ENCODE measurements around the gene TCTN3.
"Not testable (repeated sequence)": the region's sequence is repeated elsewhere in the genome, so short reads cannot be mapped to it uniquely, and the experiment has no call there.

TCTN3 gene, protein sequence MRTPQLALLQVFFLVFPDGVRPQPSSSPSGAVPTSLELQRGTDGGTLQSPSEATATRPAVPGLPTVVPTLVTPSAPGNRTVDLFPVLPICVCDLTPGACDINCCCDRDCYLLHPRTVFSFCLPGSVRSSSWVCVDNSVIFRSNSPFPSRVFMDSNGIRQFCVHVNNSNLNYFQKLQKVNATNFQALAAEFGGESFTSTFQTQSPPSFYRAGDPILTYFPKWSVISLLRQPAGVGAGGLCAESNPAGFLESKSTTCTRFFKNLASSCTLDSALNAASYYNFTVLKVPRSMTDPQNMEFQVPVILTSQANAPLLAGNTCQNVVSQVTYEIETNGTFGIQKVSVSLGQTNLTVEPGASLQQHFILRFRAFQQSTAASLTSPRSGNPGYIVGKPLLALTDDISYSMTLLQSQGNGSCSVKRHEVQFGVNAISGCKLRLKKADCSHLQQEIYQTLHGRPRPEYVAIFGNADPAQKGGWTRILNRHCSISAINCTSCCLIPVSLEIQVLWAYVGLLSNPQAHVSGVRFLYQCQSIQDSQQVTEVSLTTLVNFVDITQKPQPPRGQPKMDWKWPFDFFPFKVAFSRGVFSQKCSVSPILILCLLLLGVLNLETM

DNA sequence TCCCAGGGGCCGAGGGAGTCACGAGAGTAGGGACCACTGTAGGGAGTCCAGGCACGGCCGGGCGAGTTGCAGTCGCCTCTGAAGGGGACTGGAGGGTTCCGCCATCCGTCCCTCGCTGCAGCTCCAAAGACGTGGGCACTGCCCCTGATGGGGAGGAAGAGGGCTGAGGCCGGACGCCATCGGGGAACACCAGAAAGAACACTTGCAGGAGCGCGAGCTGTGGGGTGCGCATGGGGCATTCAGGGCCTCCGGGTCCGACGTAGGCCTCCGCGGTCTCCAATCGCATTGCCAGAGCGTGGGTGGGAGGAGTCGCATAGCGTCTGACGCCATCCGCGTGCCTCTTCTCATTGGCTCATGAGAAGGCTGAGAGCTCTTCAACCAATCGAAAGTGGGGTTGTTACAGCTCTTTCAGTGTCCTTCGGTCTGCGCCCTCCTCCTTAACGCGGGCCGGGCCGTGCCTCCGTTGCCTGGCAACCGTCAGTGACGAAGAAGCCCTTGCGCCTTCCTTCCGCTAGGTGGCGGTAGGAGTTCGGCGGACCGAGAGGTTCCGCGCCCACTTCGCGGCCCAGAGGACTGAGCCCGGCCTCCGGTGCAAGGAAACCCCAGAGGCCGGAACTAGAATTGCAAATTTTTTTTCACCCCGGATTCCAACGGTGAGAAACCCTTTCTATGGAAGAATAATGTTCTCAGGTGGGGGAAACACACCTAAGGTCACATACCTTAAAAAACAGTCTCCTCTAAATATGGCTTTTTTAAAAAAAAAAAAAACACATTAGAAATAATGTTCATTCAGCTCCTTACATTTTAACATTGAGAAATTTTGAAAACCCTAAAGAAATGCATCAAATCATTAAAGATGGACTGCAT is at the start of gene TCTN3:
Gene TCTN3 (minus strand): TSS at position 260 of the 867 bp plus-strand sequence. CDS start 28 bp downstream, at position 232.
- DNase-seq (ENCODE audit: low read depth in 3 of 3) = peak; percentile 89 to 94 (median 90)

DNA sequence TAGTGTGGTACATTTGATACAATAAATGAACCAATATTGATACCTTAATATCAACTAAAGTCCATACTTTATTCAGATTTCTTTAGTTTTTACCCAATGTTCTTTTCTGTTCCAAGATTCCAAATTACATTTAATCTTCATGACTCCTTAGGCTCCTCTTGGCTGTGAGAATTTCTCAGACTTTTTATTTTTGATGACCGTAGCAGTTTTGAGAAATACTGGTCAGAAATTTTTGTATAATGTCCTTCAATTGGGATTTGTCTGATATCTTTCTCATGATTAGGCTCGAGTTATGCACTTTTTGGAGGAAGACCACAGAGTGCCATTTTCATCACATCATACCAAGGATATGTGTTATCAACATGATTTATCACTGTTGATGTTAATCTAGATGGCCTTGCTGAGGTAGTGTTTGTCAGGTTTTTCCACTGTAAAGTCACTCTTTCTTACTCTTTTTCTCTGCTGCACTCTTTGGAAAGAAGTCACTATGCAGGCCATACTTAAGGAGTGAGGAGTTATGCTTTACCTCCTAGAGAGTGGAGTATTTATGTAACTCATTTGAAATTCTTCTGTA is 49.3 kb upstream of the TCTN3 start:
- no peak for DNase-seq (ENCODE audit: low read depth in 3 of 3)

DNA sequence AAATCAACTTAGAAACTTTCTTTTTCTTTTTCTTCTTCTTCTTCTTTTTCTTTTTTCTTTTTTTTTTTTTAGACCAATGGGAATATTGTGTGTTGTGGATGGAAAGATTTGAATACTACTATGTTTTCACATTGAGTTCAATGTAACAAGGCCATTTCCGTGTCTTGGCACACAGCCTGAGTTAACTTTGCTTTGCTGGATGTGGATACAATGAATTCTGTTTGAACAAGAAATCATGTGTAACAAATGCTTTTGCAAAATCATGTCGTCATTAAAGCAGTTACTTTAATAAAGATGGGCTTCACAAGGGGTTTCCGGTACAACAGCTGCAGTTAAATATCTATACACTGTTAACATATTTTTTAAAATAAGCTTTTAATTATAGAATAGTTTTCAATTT is 48.8 kb upstream of the TCTN3 start:
- DNase-seq (ENCODE audit: low read depth in 3 of 3) = no peak

DNA sequence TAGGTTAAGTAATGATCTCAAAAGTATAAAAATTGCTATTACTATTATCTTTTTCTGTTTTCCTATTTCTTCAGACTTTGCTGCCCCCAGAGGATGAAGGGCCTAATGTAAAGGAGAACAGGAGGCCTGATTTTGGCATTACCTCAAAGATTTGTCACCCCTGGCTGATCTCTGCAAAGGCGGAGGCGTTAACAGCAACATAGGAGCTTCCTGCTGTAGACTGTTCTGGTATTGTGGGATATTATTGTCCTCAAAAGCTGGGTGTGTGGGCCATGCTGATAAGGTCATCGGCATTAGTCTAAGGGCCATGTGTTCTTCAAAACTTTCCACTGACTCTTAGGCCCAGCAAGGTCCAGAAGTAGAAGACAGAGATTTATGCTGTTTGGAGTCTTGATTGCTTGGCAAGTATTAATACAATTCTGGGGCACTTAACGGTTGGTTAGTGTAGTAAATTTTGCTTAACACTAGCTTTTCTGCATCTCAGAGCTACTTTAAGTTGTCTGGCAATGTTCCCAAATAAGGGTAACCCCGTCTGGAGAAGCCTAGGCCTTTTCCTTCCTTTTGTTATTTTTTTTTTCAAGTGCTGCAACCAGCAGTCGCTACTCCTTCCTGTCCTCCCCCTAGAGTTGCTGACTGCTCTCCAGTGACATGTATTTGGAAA is 48.2 kb upstream of the TCTN3 start:
- DNase-seq (ENCODE audit: low read depth in 3 of 3) = no peak

DNA sequence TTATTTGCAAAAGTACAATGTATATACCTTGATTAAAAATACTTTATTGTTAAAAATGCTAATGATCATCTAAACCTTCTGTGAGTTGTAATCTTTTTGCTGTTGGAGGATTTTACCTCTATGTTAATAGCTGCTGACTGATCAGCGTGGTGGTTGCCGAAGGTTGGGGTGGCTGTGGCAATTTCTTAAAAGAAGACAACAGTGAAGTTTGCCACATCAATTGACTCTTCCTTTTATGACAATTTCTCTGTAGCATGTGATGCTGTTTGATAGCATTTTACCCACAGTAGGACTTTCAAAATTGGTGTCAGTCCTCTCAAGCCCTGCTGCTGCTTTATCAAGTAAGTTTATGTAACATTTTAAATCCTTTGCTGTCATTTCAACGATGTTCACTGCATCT is 45.3 kb upstream of the TCTN3 start:
- no peak for DNase-seq (ENCODE audit: low read depth in 3 of 3)

DNA sequence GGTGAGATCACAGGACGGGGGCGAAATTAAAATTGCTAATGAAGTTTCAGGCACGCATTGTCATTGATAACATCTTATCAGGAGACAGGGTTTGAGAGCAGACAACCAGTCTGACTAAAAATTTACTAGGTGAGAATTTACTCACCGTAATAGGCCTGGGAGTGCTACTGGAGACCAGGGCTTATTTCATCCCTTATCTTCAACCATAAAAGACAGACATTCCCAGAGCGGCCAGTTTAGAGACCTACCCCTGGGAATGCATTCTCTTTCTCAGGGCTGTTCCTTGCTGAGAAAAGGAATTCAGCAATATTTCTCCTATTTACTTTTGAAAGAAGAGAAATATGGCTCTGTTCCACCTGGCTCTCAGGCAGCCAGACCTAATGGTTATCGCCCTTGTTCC is 39.2 kb upstream of the TCTN3 start:
- not testable (repeated sequence) for DNase-seq (ENCODE audit: low read depth in 3 of 3)

DNA sequence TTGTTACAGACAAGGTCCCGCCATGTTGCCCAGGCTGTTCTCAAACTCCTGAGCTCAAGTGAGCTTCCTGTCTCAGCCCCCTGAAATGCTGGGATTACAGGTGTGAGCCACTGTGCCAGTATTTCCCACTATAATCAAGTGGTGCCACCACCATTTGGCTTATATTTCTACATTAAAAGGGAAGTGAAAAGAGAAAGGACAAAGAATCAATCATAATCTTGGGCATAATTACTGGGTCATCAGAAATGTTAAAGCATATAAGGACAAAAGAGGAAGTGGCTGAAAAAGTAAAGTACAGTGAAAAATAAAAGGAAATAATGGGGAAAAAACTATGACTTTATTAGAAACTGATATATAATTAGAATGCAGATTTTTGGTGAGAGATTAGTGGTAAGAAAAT is 36.5 kb upstream of the TCTN3 start:
- DNase-seq (ENCODE audit: low read depth in 3 of 3) = no peak

DNA sequence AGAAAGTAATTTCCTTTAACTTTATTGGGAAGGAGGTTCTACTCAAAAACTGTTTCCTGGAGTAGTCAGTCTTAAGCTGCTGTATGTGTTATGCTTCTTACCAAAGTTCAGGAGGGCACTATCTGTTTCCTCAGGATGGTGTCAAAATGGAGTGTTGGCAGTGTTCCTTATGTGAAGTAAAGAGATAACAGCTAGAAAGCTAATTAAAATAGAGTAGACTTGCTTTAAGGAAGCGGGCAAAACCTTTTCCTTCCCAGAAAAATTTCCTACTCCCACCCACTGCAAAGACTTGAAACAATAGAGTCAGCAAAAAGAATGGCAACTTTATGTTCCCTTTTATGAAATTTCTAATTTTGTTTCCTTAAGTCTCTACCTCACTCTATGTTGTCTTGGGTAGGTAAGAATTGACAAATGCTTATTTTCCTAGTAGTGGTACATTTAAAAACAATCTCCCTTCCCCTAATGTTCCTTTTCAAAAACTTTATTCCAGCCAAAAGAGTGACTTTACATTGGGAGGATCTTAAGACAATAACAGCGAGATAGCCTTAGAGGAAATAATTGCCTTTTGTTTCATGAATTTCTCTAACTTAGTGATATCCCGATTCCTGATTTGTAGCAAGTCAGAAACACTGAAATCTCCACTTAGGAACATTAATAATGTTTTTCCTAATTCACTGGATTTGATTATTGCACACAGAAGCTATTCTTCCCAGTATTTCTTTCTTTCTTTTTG is 35.8 kb upstream of the TCTN3 start:
- no peak for DNase-seq (ENCODE audit: low read depth in 3 of 3)

DNA sequence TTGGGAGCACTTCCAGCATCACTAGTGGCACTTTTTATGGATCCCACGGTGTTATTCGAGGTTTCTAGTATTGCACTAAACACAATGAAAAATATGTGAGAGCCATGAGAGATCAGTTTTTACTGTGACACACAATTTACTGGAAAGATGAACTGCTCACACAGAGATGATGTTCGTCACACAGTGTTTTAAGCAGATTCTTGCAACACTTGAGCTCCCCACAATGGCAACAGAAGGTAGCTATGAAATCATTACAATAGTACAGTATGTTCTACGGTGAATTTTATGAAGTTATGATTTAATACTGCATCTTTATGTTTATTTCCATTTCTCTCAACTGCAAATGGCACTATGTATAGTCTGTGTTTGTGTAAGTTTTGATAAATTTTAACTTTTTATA is 34.8 kb upstream of the TCTN3 start:
- DNase-seq (ENCODE audit: low read depth in 3 of 3) = no peak

DNA sequence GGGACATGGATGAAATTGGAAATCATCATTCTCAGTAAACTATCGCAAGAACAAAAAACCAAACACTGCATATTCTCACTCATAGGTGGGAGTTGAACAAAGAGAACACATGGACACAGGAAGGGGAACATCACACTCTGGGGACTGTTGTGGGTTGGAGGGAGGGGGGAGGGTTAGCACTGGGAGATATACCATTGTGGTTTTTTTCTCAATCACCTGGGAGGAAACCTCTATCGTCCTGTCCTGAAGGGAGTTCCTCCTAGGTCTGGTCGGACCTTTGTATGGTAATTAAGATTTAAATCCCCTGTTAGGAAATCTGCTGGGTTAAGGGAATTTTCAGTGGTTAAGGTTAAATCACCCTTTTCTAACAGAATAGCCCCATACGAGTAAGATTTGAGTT is 28.8 kb upstream of the TCTN3 start:
- not testable (repeated sequence) for DNase-seq (ENCODE audit: low read depth in 3 of 3)

DNA sequence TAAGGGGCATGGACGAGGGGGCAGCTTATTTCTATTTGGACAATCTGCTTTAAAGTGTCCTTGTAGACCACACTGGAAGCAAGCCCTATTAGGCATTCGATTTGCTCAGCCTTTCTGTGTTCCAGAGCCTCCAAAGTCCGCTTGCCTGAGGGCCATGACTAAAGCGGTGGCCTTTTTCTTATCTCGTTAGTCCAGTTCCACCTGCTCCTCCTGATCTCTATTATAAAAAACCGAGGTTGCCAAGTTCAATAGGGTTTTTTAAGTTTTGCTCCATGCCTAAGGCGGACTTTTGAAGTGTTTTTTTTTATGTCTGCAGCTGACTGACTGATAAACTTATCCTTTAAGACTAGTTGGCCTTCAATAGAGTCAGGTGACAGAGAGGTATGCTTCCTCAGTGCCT is 27.0 kb upstream of the TCTN3 start:
- not testable (repeated sequence) for DNase-seq (ENCODE audit: low read depth in 3 of 3)

DNA sequence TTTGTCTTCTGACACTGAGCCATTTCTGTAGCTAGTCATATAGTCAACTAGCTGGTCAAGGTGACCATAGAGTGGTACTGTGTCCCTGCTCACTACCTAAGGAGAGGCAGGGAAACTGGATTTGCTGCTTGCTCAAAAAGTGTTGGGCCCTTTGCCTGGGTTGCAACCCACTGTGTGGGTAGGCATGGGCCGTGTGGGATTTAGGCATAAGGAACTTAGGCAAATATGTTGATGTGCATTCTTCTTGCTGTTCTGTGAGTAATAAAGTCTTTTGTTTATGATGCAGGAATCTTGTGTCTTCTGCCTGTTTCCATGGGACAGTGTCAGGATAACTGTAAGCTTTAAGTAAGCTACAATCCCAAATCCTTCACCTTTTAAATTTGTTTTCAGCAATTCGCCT is 23.1 kb upstream of the TCTN3 start:
- DNase-seq (ENCODE audit: low read depth in 3 of 3) = no peak

DNA sequence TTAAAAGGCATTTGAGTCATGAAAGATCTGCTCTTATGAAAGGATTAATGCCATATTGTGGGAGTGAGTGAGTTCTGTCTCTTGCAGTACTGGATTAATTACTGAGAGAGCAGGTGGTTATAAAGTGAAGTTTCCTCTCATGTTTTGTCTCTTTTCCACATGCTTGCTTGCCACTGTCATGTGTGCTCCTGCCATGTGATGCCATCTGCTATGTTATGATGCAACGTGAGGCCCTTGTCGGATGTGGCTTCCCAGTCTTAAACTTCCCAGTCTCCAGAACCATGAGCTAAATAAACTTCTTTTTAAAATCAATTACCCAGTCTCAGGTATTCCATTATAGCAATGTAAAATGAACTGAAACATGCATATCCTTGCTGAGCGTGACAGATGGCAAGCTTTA is 22.7 kb upstream of the TCTN3 start:
- no peak for DNase-seq (ENCODE audit: low read depth in 3 of 3)

DNA sequence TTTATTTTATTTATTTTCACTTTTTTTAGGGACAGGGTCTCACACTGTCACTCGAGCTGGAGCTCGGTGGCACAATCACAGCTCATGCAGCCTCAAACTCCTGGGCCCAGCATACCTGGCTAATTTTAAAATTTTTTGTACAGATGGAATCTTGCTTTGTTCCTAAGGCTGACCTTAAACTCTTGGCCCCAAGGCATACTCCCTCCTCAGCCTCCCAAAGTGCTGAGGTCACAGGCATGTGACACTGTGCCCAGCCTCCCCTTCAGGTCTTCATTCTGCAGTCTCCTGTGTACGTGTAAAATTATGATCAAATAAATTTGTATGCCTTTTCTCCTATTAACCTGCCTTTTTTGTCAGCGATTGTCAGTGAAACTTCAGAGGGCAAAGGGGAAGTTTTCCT is 17.8 kb upstream of the TCTN3 start:
- no peak for DNase-seq (ENCODE audit: low read depth in 3 of 3)

DNA sequence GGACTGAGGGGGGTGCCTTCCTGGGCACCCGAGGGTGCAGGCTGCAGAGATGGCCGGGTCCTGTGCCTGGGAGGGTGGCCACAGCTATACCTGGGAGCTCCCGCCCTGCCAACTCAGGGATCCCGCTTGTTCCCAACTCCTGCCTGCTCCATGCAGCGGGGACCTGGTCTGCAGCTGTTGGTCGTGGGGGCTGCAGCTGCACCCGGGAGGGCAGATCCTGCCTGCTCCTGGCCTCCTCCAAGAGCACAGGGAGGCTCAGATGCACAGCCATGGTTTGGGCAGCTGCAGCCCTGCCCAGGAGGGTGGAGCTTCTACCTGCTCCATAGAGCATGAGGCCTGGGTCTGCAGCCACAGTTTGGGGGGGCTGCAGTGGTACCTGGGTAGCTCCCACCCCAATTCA is 13.3 kb upstream of the TCTN3 start:
- no peak for DNase-seq (ENCODE audit: low read depth in 3 of 3)

DNA sequence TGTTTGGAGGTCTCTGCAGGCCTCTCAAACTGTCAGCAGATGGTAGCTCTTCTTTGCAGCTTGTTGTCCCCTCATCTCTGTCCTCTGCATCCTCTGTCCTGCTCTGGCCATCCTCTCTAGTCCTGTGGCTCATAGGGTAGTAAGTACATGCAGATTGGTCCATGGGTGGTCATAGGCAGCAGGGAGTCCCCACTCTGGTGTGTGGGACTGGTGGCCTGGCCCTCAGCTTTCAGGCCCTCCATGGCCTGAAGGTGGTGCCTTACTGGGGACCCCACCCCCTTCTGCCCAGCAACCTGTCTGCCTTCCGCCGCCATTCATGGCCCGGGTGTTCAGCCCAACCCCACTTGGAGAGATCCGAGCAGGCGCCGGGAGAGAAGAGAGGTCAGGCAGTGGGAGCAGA is 12.8 kb upstream of the TCTN3 start:
- no peak for DNase-seq (ENCODE audit: low read depth in 3 of 3)

DNA sequence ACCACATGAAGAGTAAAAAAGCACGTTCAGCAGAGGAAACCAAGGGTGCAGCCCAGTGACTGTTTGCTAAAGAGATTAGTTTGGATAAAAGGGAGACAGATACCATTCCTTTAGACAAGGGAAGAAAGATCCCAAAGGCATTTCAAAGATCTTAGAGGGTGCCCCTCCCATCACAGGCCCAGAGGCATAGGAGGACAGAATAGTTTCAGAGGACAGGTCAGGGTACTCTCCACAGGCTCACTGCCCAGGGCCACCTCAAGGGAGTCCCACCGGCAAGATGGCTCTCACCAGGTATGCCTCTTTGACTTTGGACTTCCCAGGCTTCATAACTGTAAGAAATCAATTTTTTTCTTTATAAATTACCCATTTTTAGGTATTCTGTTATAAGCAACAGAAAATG is 4.7 kb upstream of the TCTN3 start:
- no peak for DNase-seq (ENCODE audit: low read depth in 3 of 3)

DNA sequence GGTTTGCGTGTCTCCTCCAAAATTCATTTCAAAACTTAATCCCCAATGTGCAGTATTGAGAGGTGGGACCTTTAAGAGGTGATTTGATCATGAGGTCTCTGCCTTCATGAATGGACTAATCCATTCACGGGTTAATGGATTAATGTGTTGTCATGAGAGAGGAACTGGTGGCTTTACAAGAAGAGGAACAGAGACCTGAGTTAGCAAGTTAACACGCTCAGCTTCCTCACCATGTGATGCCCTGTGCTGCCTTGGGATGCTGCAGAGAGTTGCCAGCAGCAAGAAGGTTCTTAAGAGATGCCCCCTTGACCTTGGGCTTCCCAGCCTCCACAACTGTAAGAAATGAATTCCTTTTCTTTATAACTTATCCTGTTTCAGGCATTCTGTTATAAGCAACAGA is 3.7 kb upstream of the TCTN3 start:
- DNase-seq (ENCODE audit: low read depth in 3 of 3) = no peak

DNA sequence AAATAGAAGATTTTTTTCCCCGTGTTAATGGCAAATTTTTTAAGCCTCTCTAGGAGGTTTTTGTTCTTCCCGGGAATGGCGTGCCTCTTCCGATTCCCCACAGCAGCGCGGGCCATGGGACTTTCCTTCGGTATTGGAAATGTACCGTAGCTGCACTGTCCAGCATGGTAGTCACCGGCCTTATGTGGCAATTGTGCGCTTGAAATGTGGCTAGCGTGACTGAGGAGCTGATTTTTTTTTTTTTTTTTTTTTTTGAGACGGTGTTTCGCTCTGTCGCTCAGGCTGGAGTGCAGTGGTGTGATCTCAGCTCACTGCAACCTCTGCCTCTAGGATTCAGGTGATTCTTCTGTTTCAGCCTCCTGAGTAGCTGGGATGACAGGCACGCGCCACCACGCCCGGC is 938 bp upstream of the TCTN3 start:
- no peak for DNase-seq (ENCODE audit: low read depth in 3 of 3)

DNA sequence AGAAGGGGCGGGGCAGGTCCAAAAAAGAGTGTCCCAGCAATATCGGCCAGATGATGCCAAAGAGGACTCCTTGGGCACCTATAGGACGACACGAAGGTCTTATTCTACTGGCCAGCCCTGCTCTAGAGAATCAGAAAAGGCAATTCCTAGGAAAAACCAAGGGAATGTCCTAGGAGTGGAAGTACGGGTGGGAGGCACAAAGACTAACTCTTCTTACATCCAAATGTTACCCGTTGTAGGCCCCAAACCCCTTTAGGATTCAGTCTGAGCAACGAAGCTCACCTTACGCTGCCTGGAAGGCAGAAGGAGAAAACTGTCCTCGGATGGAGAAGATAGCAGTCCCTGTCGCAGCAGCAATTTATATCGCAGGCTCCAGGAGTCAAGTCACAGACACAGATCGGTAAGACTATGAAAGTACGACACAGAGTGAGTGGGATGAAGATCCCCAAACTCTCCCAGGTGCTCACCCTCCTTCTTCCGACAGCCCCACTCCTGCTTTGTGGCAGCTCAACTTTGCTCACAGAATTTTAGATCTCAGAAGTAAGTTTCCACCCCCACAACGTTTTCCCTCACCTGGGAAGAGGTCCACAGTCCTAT is 558 bp downstream of the TCTN3 start:
- DNase-seq (ENCODE audit: low read depth in 3 of 3) = no peak

DNA sequence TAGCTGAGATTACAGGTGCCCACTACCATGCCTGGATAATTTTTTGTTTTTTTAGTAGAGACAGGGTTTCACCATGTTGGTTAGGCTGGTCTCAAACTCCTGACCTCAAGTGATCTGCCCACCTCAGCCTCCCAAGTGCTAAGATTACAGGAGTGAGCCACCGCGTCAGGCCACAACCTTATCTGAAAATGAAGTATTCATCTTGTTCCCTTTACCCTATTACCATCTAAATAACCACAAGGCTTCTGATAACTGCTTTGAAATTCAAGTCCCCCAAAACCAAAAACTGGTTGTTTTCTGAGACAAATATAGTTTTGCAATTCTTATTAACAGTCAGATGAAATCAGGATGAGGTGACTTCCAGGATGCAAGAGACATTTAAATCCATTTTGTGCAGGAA is 2.4 kb downstream of the TCTN3 start:
- no peak for DNase-seq (ENCODE audit: low read depth in 3 of 3)

Data from stimulated activated CD4-positive, alpha-beta T cell treated with anti-CD3 and anti-CD28 coated beads, TNF-alpha, amount 100 ng/mL, for 24 hours (primary cell).